Left lung (tissue), 10 donors: ENCODE data around the gene TMC3. TPM values are rescaled to one million over a fixed set of nuclear protein-coding genes. Genes with fewer than 3 reads are reported as not detected.

Experiments
- ATAC-seq: fragments of 200-7000 bp; cut with Tn5 transposase; one replicate; pipeline ENCODE4 v1.9.1; 2020; ENCODE audit warnings: moderate library complexity
- DNase-seq, 4 donors: peaks; one replicate each; pipeline ENCODE4 v3.0.0-alpha.2; 2013 to 2020
- H3K27ac ChIP-seq, 2 donors: fragments of 200-600 bp; sonication (generic) in 1 of 2; one replicate each; pipeline versions ENCODE4 v1.5.0 to v1.8.0; 2020 to 2021
- H3K27me3 ChIP-seq, 2 donors: fragments of 200-600 bp; sonication (generic) in 1 of 2; one replicate each; pipeline versions ENCODE4 v1.5.0 to v1.8.0; 2020 to 2021
- H3K36me3 ChIP-seq, 2 donors: fragments of 200-600 bp; sonication (generic) in 1 of 2; one replicate each; pipeline versions ENCODE4 v1.5.0 to v1.8.0; 2020 to 2021
- H3K4me1 ChIP-seq, 2 donors: fragments of 200-600 bp; one replicate each; pipeline ENCODE4 v1.8.0; 2021
- H3K4me3 ChIP-seq, 2 donors: fragments of 200-600 bp; sonication (generic) in 1 of 2; one replicate each; pipeline versions ENCODE4 v1.5.0 to v1.8.0; 2020 to 2021; ENCODE audit warnings: mild to moderate bottlenecking in 1 of 2
- H3K9me3 ChIP-seq, 2 donors: fragments of 200-600 bp; sonication (generic) in 1 of 2; one replicate each; pipeline versions ENCODE4 v1.5.0 to v1.8.0; 2020 to 2021
- intact Hi-C, 2 donors: fragments of 100-400 bp; cut with DNase I; formaldehyde crosslinking; loops; one replicate each; pipeline versions ENCODE4 v1.11.2 to v1.14.2; 2022
- polyA plus RNA-seq, 6 donors: library from polyadenylated mRNA; unstranded; fragments of 120-200 nt; gene quantifications; one replicate each; pipeline ENCODE4 v1.2.1, GENCODE V29; 2013; ENCODE audit not compliant: insufficient read length in 6 of 6
- total RNA-seq, 2 donors: library from RNA; stranded (reverse); fragmentation: NEBNext Ultra II Directional; extraction: Animal tissue kit (Norgen Biotek cat#: 25700); gene quantifications; one replicate each; pipeline ENCODE4 v1.2.1, GENCODE V29; 2021
- TF ChIP-seq, protein P1 (sequence below), 2 donors: fragments of 200-600 bp; sonication (generic) in 1 of 2; IDR thresholded peaks; one replicate each; pipeline versions ENCODE4 v1.5.0 to v1.8.0; 2021; ENCODE audit warnings: antibody characterized with exemption in 2 of 2
- donor health status: DM: no; HTN: yes; CAD: no.
- donor health status: DM: no; HTN: no; CAD: no.

The TMC3 gene
- total and polyA plus RNA-seq, 8 donors, result 0.14 to 0.31 (median 0.25) TPM; not detected in 2

DNA sequence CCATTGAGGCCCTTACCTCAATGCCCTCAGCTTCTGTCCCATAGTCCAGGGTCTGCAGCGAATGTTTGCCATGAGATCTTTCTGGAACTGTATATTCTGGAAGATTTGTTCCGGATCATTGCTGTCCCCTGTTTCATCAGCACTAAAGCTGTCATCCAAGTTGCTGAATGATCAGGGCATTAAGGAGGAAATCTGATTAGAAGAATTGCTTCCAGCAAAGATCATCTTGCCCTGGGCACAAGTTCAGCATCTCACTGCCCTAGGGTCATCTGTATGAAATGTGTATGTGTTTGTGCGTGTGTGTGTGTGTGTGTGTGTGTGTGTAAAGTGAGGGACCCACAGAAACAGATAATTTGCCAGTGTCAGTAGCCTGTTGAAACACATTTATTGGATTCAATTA is 1.4 kb downstream of the TMC3 start:
- no peaks in the 10 kb centered on the region for H3K9me3 ChIP-seq
- no peak overlapping the region for H3K27ac ChIP-seq
- no peaks in the 10 kb centered on the region for H3K36me3 ChIP-seq
- no peaks in the 10 kb centered on the region for H3K4me1 ChIP-seq
- ATAC-seq, result no peak
- no peak overlapping the region for H3K4me3 ChIP-seq
- intact Hi-C loops, result no loop called here
- H3K27me3 ChIP-seq, result no peaks in the 10 kb centered on the region
- TF ChIP-seq, protein P1, sequence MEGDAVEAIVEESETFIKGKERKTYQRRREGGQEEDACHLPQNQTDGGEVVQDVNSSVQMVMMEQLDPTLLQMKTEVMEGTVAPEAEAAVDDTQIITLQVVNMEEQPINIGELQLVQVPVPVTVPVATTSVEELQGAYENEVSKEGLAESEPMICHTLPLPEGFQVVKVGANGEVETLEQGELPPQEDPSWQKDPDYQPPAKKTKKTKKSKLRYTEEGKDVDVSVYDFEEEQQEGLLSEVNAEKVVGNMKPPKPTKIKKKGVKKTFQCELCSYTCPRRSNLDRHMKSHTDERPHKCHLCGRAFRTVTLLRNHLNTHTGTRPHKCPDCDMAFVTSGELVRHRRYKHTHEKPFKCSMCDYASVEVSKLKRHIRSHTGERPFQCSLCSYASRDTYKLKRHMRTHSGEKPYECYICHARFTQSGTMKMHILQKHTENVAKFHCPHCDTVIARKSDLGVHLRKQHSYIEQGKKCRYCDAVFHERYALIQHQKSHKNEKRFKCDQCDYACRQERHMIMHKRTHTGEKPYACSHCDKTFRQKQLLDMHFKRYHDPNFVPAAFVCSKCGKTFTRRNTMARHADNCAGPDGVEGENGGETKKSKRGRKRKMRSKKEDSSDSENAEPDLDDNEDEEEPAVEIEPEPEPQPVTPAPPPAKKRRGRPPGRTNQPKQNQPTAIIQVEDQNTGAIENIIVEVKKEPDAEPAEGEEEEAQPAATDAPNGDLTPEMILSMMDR (IDR thresholded peaks at IDR 0.05), result no peak
- DNase-seq, result no peak

DNA sequence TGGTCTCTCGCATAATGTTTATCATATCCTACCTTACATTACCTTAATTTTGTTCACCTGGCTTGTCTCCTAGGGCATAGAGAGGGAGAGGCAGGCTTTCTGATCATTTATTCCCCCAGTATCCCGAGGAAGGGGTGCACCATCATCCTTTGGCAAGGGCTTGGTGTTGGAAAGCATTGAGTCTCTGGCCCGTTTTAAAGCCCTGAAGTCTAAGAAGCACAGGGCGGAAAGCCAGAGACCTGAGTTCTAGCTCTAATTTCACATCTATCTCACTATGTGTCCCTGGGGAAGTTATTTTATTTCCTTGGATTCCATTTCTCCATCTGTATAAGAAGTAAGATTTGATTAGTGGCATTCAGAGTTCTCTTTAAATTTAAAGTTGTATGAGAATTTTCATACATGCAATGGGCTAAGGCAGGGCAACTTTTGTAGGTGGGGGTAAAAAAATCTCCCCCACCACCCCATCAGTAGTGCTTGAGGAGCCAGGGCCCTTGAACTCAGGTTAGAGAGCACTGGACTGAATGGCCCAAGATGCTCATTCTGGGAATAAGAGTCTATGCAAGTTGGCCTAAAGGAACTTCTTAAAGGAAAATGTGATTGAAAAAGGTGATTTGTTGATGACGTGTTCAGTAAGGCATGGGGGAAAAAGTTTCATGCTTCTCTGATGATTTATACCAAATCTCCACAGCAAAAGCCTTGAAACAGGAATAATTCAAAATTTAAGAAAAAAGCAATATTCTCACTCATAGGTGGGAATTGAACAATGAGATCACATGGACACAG is 10.1 kb downstream of the TMC3 start:
- Histone ChIP-seq H3K9me3 (no peaks in the 10 kb centered on the region), H3K27ac (no peak overlapping the region), H3K4me1 (no peaks in the 10 kb centered on the region), H3K4me3 (no peak overlapping the region), H3K36me3 (no peaks in the 10 kb centered on the region), H3K27me3 (no peaks in the 10 kb centered on the region)
- ATAC-seq (no peak), DNase-seq (no peak)
- TF ChIP-seq, protein P1 (IDR thresholded peaks at IDR 0.05), result no peak
- intact Hi-C loops, result no loop called here

GRCh38 chr15:81363276-81363675 is 10.7 kb downstream of the TMC3 start:
- TF ChIP-seq, protein P1 (IDR thresholded peaks at IDR 0.05), result no peak
- intact Hi-C loops, result no loop called here
- DNase-seq (no peak), ATAC-seq (no peak)
- no peaks in the 10 kb centered on the region for H3K9me3 ChIP-seq
- no peaks in the 10 kb centered on the region for H3K4me1 ChIP-seq
- no peak overlapping the region for H3K4me3 ChIP-seq
- no peaks in the 10 kb centered on the region for H3K27me3 ChIP-seq
- H3K36me3 ChIP-seq, result no peaks in the 10 kb centered on the region
- no peak overlapping the region for H3K27ac ChIP-seq

GRCh38 chr15:81362790-81363189 is 11.2 kb downstream of the TMC3 start:
- H3K36me3 ChIP-seq, result no peaks in the 10 kb centered on the region
- no peak overlapping the region for H3K27ac ChIP-seq
- H3K27me3 ChIP-seq, result no peaks in the 10 kb centered on the region
- no peaks in the 10 kb centered on the region for H3K9me3 ChIP-seq
- intact Hi-C loops, result no loop called here
- no peak for DNase-seq
- no peaks in the 10 kb centered on the region for H3K4me1 ChIP-seq
- no peak overlapping the region for H3K4me3 ChIP-seq
- TF ChIP-seq, protein P1 (IDR thresholded peaks at IDR 0.05), result no peak
- no peak for ATAC-seq

DNA sequence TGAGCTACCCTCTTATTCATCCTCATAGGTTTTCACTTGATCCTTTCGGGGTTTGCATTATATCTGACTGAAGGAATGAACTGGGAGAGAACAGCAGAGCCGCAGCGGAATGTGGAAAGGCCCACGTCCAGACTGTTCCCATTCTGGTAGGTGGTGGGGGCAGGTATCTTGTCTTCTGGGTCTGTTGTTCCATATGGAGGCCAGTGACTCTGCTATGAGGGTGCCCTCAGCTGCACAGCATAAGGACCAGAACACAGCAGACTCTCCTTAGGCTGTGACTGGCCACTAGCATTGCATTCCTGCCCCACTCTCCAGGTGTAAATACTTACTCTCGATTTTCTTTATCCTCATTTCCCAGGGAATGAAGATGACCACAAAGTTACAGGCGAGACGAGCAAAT is 12.1 kb downstream of the TMC3 start:
- Histone ChIP-seq H3K36me3 (no peaks in the 10 kb centered on the region), H3K9me3 (no peaks in the 10 kb centered on the region), H3K27me3 (no peaks in the 10 kb centered on the region), H3K4me3 (no peak overlapping the region), H3K4me1 (no peaks in the 10 kb centered on the region), H3K27ac (no peak overlapping the region)
- intact Hi-C loops, result no loop called here
- DNase-seq (no peak), ATAC-seq (no peak)
- TF ChIP-seq, protein P1 (IDR thresholded peaks at IDR 0.05), result no peak
